DOHH2 (cell line): ENCODE results near the gene NOL8.

Experiments used
- EZH2phosphoT487 ChIP-seq: fragments of 200-600 bp; sonication (generic); IDR thresholded peaks from 2 replicates; pipeline ENCODE4 v1.6.1; 2017; ENCODE audit warnings: borderline replicate concordance, mild to moderate bottlenecking, antibody characterized with exemption, low read length, moderate library complexity, mixed read lengths
- TF ChIP-seq, protein P1 (sequence below): fragments of 200-600 bp; sonication (generic); IDR thresholded peaks from one replicate; pipeline ENCODE4 v1.5.1; 2014; ENCODE audit warnings: antibody characterized with exemption, mild to moderate bottlenecking, low read depth, low read length; ENCODE audit not compliant: poor library complexity, severe bottlenecking

DNA sequence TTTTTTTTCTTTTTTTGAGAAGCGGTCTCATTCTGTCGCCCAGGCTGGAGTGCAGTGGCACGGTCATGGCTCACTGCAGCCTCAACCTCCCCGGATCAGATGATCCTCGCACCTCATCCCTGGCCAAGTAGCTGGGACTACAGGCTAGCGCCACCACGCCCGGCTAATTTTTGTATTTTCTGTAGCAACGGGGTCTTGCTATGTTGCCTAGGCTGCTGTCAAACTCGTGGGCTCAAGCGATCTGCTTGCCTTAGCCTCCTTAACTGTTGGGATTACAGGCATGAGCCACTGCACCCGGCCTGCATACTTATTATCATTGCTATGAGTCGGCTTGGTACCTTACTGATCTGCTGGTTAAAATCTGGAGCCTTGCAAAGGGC is 30.9 kb downstream of the NOL8 start:
- TF ChIP-seq, protein P1, sequence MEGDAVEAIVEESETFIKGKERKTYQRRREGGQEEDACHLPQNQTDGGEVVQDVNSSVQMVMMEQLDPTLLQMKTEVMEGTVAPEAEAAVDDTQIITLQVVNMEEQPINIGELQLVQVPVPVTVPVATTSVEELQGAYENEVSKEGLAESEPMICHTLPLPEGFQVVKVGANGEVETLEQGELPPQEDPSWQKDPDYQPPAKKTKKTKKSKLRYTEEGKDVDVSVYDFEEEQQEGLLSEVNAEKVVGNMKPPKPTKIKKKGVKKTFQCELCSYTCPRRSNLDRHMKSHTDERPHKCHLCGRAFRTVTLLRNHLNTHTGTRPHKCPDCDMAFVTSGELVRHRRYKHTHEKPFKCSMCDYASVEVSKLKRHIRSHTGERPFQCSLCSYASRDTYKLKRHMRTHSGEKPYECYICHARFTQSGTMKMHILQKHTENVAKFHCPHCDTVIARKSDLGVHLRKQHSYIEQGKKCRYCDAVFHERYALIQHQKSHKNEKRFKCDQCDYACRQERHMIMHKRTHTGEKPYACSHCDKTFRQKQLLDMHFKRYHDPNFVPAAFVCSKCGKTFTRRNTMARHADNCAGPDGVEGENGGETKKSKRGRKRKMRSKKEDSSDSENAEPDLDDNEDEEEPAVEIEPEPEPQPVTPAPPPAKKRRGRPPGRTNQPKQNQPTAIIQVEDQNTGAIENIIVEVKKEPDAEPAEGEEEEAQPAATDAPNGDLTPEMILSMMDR = no peak
- TF ChIP-seq EZH2phosphoT487 = no peak
